Lung (tissue), 12 donors: Measurements from ENCODE around the gene MEAF6. TPM values are rescaled to one million over a fixed set of nuclear protein-coding genes. Genes with fewer than 3 reads are reported as not detected.

Experiments used
- ATAC-seq: fragments of 200-7000 bp; cut with Tn5 transposase; one replicate; pipeline ENCODE4 v1.9.1; 2020; ENCODE audit warnings: moderate number of reproducible peaks; ENCODE audit not compliant: insufficient read depth, low FRiP score
- DNase-seq, 3 donors: peaks; one replicate each; pipeline ENCODE4 v3.0.0-alpha.2; 2013 to 2017
- H3K27ac ChIP-seq, 2 donors: one replicate each; pipeline ENCODE4 v1.5.1; 2013; ENCODE audit warnings: mild to moderate bottlenecking in 2 of 2, moderate library complexity in 2 of 2, control low read depth in 1 of 2, inconsistent platforms in 1 of 2, low read depth in 1 of 2, low read length in 1 of 2
- H3K27me3 ChIP-seq, 3 donors: one replicate each; pipeline ENCODE4 v1.5.1; 2013; ENCODE audit warnings: low read length in 2 of 3; ENCODE audit not compliant: control insufficient read depth in 3 of 3, insufficient read depth in 3 of 3
- H3K36me3 ChIP-seq, 4 donors: one replicate each; pipeline ENCODE4 v1.5.1; 2013; ENCODE audit warnings: low read length in 4 of 4, mild to moderate bottlenecking in 1 of 4, moderate library complexity in 1 of 4; ENCODE audit not compliant: control insufficient read depth in 4 of 4, insufficient read depth in 4 of 4
- H3K4me1 ChIP-seq, 5 donors: one replicate each; pipeline ENCODE4 v1.5.1; 2013; ENCODE audit warnings: low read length in 5 of 5, mild to moderate bottlenecking in 2 of 5, moderate library complexity in 1 of 5; ENCODE audit not compliant: control insufficient read depth in 5 of 5, insufficient read depth in 5 of 5
- H3K4me3 ChIP-seq: one replicate; pipeline ENCODE4 v1.5.1; 2013; ENCODE audit warnings: mild to moderate bottlenecking, control low read depth, moderate library complexity
- H3K9ac ChIP-seq, 2 donors: one replicate each; pipeline ENCODE4 v1.5.1; 2013; ENCODE audit warnings: low read length in 2 of 2, control low read depth in 1 of 2; ENCODE audit not compliant: insufficient read depth in 1 of 2
- H3K9me3 ChIP-seq, 4 donors: one replicate each; pipeline ENCODE4 v1.5.1; 2013; ENCODE audit warnings: low read length in 3 of 4, mild to moderate bottlenecking in 1 of 4, moderate library complexity in 1 of 4; ENCODE audit not compliant: control insufficient read depth in 4 of 4, insufficient read depth in 3 of 4
- CTCF ChIP-seq: IDR thresholded peaks from 2 replicates; pipeline ENCODE4 v1.5.1; 2012; ENCODE audit warnings: mild to moderate bottlenecking; ENCODE audit errors: control extremely low read depth, extremely low read depth
- WGBS, 2 donors: extraction: QIAGEN DNeasy Blood & Tissue Kit; methylation state at CpG; one replicate each; pipeline ENCODE4 v1.1.7; 2013; 5-methylcytosine and 5-hydroxymethylcytosine counted together
- polyA plus RNA-seq, 2 donors: library from polyadenylated mRNA; stranded (reverse); fragments of 200-250 nt; gene quantifications; one replicate each; pipeline ENCODE4 v1.2.1, GENCODE V29; 2013
- total RNA-seq, 2 donors: library from RNA; depleted of rRNA in 1 of 2; stranded (reverse); fragments of >200 nt in 1 of 2; gene quantifications; one replicate each; pipeline ENCODE4 v1.2.1, GENCODE V29; 2014 to 2021
- donor health status: control.
- donor health status: control.
- donor health status: Bipolar disorder and iron deficiency.
- donor health status: healthy.
- donor health status: DM: yes; HTN: yes; CAD: no.

MEAF6 gene
- total and polyA plus RNA-seq, 4 donors = 36.9 to 68.2 (median 58.8) TPM

DNA sequence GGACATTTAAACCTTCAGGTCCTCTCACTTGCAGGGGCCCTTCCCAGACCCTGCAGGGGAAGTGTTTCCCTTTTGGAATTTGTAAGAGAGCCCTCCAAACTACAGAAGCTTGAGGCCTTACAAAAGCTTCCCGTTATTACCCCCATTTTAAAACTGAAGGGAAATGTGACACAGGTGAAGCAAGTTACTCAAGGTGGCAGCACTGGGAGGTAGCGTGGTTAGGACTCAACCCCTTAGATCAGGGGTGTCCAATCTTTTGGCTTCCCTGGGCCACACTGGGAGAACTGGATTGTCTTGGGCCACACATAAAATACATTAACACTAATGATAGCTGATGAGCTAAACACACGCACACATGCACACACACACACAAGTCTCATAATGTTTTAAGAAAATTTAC lies 56.0 kb downstream of the MEAF6 start:
- no peaks in the 10 kb centered on the region for H3K27me3 ChIP-seq
- TF ChIP-seq CTCF = no peak
- H3K27ac ChIP-seq = no peak overlapping the region
- no peaks in the 10 kb centered on the region for H3K9me3 ChIP-seq
- no peaks in the 10 kb centered on the region for H3K36me3 ChIP-seq
- peaks cover 0 to 2% (median 0%) of the 10 kb centered on the region in 5 donors for H3K4me1 ChIP-seq
- no peak overlapping the region for H3K4me3 ChIP-seq
- no peak for ATAC-seq
- WGBS, 2 donors = 72 to 82% methylated on average over 3 of the region's 3 CpGs
- H3K9ac ChIP-seq = no peak overlapping the region
- DNase-seq = no peak

DNA sequence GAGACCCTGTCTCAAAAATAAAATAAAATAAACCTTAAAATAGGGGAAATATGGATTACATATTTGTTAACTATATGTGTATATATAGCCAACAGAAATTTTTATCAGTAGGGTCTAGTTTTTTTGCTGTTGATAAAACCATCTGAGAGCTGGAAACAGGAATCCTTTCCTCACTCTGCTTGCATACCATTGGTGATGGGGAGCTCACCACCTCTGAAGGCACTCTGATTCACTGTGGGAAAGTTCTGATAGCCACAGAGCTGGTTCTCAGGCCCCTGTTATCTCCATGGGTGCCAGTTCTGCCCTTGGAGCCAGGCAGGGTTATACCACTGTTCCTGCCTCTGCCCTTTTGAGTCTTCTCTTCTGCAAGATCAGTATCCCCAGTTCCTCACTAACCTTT lies 58.0 kb downstream of the MEAF6 start:
- Histone ChIP-seq H3K4me1 (peaks cover 0 to 2% (median 0%) of the 10 kb centered on the region in 5 donors), H3K27ac (no peak overlapping the region), H3K9ac (peak overlapping the region in 1 of 2 donors; percentile 13), H3K36me3 (peaks cover 0 to 1% (median 0%) of the 10 kb centered on the region in 4 donors), H3K9me3 (no peaks in the 10 kb centered on the region), H3K4me3 (no peak overlapping the region), H3K27me3 (no peaks in the 10 kb centered on the region)
- DNase-seq = no peak
- no peak for TF ChIP-seq CTCF
- no peak for ATAC-seq

- Histone ChIP-seq H3K4me3 (no peak overlapping the region), H3K9ac (no peak overlapping the region)
- 85 to 95% methylated on average over 10 of the region's 10 CpGs for WGBS, 2 donors
Measured at GRCh38 chr1:37455516-37455915, 59.0 kb downstream of the MEAF6 start.

More at GRCh38 chr1:37455516-37455915, 59.0 kb downstream of the MEAF6 start:
- H3K27ac ChIP-seq = no peak overlapping the region
- H3K4me1 ChIP-seq = peaks cover 0 to 2% (median 0%) of the 10 kb centered on the region in 5 donors
- H3K9me3 ChIP-seq = no peaks in the 10 kb centered on the region
- TF ChIP-seq CTCF = no peak
- DNase-seq = no peak
- H3K36me3 ChIP-seq = peaks cover 0 to 1% (median 0%) of the 10 kb centered on the region in 4 donors
- no peak for ATAC-seq
- no peaks in the 10 kb centered on the region for H3K27me3 ChIP-seq
